Middle frontal gyrus (tissue), 1 donor: ENCODE results near the gene NFIA.

Experiments
- DNase-seq: peaks from one replicate; pipeline ENCODE4 v3.0.0-alpha.2; 2015; ENCODE audit warnings: low spot score; ENCODE audit errors: extremely low spot score

NFIA gene

GRCh38 chr1:61102041-61102440 is 19.7 kb downstream of the NFIA start:
- DNase-seq: no peak

- no peak for DNase-seq
Observed at GRCh38 chr1:61102621-61103020, 20.3 kb downstream of the NFIA start.

GRCh38 chr1:61104220-61104671 is 21.9 kb downstream of the NFIA start:
- DNase-seq: no peak

GRCh38 chr1:61107638-61108037 is 25.3 kb downstream of the NFIA start:
- no peak for DNase-seq

DNA sequence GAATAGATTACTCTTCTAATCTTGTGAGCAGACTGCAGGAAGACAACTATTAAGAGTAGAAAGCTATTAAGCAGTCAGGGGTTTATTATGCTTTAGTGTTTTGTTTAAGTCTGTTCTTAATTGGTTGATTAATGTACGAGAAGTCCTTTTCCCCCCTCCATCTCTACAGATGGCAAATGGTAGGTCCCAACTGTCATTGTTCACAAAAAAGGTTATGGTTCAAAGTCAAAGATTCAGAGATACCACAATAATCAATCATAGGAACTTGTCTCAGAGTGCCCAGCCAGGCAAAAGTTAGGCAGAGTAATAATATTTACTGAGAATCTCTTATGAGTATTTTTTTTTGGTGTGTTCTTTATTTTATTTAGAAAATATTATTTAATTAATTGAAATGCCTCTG is 26.8 kb downstream of the NFIA start:
- DNase-seq: no peak

DNA sequence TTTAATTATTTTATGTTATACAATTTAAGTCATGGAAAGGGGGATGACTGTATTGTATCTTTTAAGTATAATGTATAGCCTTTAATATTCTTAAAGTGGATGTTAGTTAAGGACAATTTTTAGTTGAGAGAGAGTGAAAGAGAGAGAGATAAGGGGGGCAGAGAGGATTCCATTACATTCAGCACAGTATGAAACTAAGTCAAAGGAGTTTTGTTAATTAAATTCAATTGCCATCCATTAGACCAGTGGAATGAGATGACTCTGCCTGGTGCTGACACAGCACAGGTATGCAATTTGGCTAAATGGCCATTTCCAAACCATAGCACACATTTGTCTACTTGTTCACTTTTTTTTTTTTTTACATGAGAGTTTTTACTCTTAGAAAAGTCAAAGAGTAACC is 27.5 kb downstream of the NFIA start:
- DNase-seq: no peak

DNA sequence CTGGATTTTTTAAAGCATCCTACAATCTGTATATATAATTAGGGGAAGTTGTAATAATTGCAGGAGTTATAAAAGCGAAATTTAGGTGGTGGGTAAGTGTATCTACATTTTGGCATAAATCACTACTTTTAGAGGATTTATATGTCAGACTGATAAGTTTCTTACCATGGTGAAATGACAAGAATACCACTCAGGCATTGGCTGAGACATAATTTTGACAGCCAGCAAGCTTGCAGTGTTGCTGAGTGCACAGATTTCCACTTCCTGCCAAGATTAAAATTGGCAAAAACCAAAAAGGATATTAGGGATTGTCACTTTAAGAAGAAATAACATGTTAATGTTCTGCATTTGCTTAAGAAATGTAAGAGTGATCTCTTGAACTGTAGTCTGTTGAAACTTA is 28.2 kb downstream of the NFIA start:
- DNase-seq: no peak

DNA sequence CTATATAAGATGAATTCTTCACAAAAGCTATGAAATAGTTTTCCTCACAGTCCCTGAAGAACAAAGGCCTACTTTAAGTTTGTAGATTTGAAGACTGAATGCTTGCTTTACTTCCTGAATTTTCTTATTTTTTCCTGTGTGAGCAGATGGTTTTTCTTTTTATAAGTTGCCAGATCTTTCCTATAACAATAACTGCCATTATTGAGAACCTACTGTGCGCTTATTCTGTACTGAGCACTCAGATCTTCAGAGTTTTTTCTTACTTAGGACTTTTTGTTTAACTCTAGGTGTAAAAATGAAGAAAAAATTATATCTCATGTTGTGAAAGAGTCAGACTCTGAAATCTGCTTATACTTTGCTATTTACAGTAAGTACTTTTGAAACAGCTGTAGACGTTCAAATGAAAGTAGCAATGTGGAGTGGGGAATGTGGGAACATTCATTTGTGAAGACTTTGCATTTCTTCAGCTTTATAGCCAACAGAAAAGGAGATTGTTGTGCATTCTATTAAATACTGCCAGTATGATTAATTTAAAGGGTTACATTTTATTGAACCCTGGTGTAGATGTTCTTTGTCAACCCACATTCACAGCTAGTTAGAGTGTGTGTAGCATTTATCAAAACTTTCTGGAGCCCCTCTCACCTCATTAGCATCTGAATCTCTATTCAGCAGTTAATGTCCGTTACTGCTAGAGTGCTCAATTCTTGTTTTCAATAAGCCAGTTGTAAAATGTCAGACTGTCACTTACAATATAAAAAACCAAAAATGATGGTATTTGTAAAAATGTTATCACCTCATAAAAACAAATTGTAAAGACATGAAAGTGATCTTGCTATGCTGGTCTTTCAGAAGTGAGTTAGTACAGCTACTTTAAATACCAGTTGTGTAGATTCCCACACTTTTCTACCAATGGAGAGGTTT is 29.0 kb downstream of the NFIA start:
- DNase-seq: no peak

- DNase-seq: no peak
Observed at GRCh38 chr1:61114178-61114870, 32.0 kb downstream of the NFIA start.

- no peak for DNase-seq
Observed at GRCh38 chr1:61115436-61115835, 33.1 kb downstream of the NFIA start.

DNA sequence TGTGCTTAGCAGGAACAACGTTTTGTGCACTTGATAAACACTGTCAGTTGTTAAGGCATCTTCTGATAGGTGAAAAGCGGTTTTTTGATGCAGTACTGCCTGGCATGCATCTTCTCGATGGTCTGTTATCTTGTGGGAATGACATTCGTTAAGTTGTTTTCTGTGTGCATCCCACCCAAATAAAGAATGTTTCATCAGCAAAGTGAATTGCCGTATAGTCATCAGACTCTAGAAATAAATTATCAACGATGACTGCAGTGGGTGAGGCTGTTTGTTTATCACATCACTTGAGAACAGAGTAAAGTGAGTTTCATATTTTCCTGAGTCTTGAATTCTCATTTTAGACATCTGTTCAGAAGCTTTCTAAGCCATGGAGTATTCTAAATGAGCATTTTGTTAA is 34.1 kb downstream of the NFIA start:
- DNase-seq: no peak

GRCh38 chr1:61117283-61117682 is 34.9 kb downstream of the NFIA start:
- no peak for DNase-seq

GRCh38 chr1:61119085-61119484 is 36.7 kb downstream of the NFIA start:
- DNase-seq: no peak

DNA sequence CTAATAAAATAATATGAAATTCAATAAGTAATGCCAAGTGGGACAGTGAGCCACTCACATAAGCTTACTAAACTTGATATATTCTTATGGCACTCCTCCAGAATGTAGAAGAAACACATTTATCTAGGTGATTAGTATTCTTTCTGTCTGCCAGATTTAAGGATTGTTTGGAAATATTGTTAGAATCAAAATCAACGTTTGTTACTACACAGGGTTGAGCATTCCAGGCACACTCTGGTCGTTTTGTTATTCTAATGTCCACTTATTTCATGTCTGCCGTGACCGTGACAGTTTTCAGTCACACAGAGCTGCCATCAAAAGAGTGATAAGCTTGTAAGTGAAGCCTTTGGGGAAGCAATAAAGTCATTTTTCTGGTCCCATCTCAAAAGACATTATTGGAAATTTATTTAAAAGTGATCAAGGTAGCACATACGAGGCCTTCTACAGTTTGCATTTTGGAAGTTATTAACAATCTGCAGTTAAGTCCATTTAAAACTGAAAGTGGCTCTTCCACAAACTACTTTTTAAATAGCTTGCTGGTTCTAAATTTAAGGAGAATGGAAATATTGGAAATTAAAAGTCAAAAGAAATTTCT is 38.0 kb downstream of the NFIA start:
- no peak for DNase-seq

DNA sequence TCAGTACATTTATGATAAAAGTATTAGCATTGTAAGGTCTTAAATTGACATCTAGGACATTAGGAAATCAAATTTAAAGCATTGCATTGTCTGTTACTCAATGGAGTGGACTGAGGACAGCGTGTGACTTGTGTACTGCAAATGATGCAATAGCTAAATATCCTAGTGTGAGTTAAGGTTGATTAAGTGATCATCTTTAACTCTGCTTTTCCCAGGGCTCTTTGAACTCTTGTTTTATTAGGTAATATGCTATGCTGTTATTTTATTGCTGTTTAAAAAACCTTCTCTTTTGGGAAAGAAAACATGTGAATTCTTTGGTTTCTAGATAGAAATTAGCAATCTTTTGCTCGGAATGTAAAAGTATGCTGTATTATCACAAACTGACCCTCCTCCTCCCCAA is 38.6 kb downstream of the NFIA start:
- DNase-seq: no peak

GRCh38 chr1:61121631-61122030 is 39.3 kb downstream of the NFIA start:
- no peak for DNase-seq

DNA sequence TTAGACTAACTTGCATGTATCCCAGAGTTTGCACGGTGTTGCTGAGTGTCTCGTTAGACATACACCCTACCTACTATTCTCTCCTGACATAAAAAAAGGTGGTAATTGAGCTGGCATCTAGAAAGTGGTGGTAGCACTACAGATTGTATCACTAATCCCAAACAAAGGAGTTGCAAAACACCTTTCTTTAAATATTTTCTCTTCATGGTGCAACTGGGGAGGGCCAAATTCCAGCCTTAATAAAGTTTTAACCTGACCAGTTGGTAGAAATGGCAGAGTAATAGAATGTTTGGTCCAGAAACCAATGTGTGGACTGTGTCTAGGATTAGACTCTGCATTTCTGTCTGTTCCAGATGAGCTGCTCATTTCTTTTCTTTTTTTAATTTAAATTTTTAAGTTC is 40.0 kb downstream of the NFIA start:
- no peak for DNase-seq

DNA sequence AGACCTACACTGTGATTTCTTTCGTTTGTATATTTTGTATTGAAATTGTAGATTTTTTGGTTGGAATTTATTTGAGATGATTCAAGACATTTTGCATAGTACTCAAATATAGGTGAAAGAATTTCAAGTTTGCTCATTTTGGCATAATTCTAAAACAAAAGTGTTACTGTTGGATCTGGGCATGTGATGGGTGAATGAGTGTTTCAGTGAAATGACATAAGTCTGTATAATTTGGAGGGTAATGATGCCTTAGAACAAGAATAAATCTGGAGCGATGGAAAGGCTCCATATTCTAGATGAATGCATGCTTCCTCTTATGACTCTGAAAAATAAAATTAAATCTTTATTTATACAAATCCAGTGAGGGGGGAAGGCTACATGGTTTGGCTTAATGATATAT is 41.0 kb downstream of the NFIA start:
- no peak for DNase-seq

DNA sequence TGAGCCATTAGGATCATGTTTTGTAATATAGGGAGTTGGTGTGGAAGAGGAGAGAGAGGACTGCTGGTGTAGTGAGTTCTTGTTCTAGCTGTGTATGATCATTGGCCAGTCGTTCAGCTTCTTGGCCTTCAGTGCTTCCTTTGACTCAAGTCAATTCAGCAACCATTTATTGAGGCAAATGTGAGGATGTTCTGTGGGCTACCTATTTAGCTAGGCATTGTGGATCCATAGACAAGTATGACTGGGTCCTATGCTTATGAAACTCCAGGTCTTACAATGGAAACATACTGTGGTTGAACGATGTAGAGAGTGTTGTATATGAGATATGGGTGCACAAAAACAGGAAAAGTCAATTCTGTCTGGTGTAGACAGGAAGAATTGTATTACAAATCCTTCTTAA is 41.7 kb downstream of the NFIA start:
- no peak for DNase-seq

DNA sequence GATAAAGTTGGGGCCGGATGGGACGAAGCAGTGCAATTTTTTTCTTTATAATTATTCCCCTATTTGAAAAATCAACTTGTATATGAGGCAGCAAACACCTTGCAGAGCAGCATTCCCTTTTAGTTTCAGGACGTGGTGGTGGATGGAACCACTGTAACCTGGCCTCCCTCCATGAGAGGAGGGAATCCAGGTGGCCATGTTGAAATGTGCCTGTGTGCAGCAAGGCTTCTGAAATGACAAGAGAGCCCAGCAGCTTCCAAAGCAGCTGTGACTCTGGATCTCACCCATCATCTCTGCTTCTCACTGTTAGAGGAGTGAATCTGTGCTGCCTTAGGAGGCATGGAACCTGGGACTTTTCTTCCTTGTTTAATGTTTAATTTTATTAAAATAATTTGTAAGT is 42.3 kb downstream of the NFIA start:
- no peak for DNase-seq

DNA sequence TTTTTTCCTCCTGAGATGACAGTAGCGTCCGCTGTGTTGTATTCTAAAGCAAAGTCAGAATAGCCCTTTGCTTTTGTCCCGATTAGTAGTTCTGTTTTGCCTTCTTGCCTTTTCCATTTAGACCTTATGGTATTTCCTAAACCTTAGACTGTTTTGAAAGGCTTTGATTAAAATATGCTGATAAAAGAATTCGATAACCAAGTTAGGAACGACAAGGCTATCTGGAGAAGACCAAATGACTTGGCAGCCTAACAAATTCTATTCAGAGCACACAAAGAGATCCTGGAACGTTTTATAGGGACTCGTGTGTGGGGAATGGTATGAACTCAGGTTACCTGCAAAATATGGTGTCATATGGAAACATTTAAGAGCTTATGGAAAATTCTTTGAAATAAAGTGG is 42.9 kb downstream of the NFIA start:
- DNase-seq: no peak

GRCh38 chr1:61125895-61126294 is 43.5 kb downstream of the NFIA start:
- DNase-seq: no peak
